ENCODE measurements around the gene TOP1. TPM values are rescaled to one million over a fixed set of nuclear protein-coding genes. Genes with fewer than 3 reads are reported as not detected.
A peak's percentile ranks its signal among the peaks of the same experiment; 100 is the strongest.
"Not testable (repeated sequence)": the region's sequence is repeated elsewhere in the genome, so short reads cannot be mapped to it uniquely, and the experiment has no call there.

TOP1 gene
- total RNA-seq, 2 donors from 2014 or later = 19.7 to 21.2 TPM

- H3K27me3 ChIP-seq = no peaks in the 10 kb centered on the region
- TF ChIP-seq CTCF (IDR thresholded peaks at IDR 0.05) = no peak
- H3K36me3 ChIP-seq = no peaks in the 10 kb centered on the region
- DNase-seq (ENCODE audit: low spot score) = no peak
- H3K27ac ChIP-seq = no peak overlapping the region
- no peak overlapping the region for H3K4me3 ChIP-seq
- no peaks in the 10 kb centered on the region for H3K9me3 ChIP-seq
- H3K4me1 ChIP-seq = peaks cover 0 to 36% of the 10 kb centered on the region in 2 donors
These were observed 28.0 kb upstream of the TOP1 start for GRCh38 chr20:41000628-41001027.

GRCh38 chr20:41001497-41001896 is 27.1 kb upstream of the TOP1 start:
- no peak for TF ChIP-seq CTCF (IDR thresholded peaks at IDR 0.05)
- Histone ChIP-seq H3K4me3 (no peak overlapping the region), H3K9me3 (no peaks in the 10 kb centered on the region), H3K27me3 (no peaks in the 10 kb centered on the region), H3K4me1 (peaks cover 0 to 40% of the 10 kb centered on the region in 2 donors), H3K27ac (no peak overlapping the region), H3K36me3 (no peaks in the 10 kb centered on the region)
- DNase-seq (ENCODE audit: low spot score) = no peak

- H3K36me3 ChIP-seq = no peaks in the 10 kb centered on the region
- no peak for TF ChIP-seq CTCF (IDR thresholded peaks at IDR 0.05)
- H3K27me3 ChIP-seq = no peaks in the 10 kb centered on the region
- H3K27ac ChIP-seq = peak overlapping the region; percentile 37 to 61
- H3K9me3 ChIP-seq = no peaks in the 10 kb centered on the region
- no peak overlapping the region for H3K4me3 ChIP-seq
- DNase-seq (ENCODE audit: low spot score) = no peak
- H3K4me1 ChIP-seq = peaks cover 0 to 40% of the 10 kb centered on the region in 2 donors
These were observed 25.8 kb upstream of the TOP1 start for GRCh38 chr20:41002842-41003142.

- Histone ChIP-seq H3K4me1 (peaks cover 0 to 45% of the 10 kb centered on the region in 2 donors), H3K27me3 (no peaks in the 10 kb centered on the region), H3K4me3 (no peak overlapping the region), H3K9me3 (no peaks in the 10 kb centered on the region), H3K27ac (peak overlapping the region; percentile 61 to 74), H3K36me3 (no peaks in the 10 kb centered on the region)
- TF ChIP-seq CTCF (IDR thresholded peaks at IDR 0.05) = no peak
- DNase-seq (ENCODE audit: low spot score) = peak; percentile 89
These were observed 25.3 kb upstream of the TOP1 start for GRCh38 chr20:41003143-41003935.

- H3K27ac ChIP-seq = peak overlapping the region; percentile 74
These were observed 24.7 kb upstream of the TOP1 start for GRCh38 chr20:41003936-41004294.

GRCh38 chr20:41004531-41005360 is 23.9 kb upstream of the TOP1 start:
- Histone ChIP-seq H3K9me3 (no peaks in the 10 kb centered on the region), H3K4me3 (no peak overlapping the region), H3K4me1 (peaks cover 0 to 48% of the 10 kb centered on the region in 2 donors), H3K27ac (peak overlapping the region; percentile 69 to 74), H3K27me3 (no peaks in the 10 kb centered on the region), H3K36me3 (no peaks in the 10 kb centered on the region)
- TF ChIP-seq CTCF (IDR thresholded peaks at IDR 0.05) = no peak
- no peak for DNase-seq (ENCODE audit: low spot score)

More at GRCh38 chr20:41003936-41004294, 24.7 kb upstream of the TOP1 start:
- not testable (repeated sequence) for H3K9me3 ChIP-seq; H3K4me3 ChIP-seq; H3K36me3 ChIP-seq; DNase-seq (ENCODE audit: low spot score); H3K27me3 ChIP-seq
- peaks cover 0 to 48% of the 10 kb centered on the region in 2 donors for H3K4me1 ChIP-seq
